NB4 (cell line): Measurements from ENCODE around the gene RASA3.
"Not testable (repeated sequence)": the region's sequence is repeated elsewhere in the genome, so short reads cannot be mapped to it uniquely, and the experiment has no call there.

Experiments used
- MYC ChIP-seq: IDR thresholded peaks from 2 replicates; pipeline ENCODE4 v1.6.1; 2011; ENCODE audit warnings: low read depth, low read length
- POLR2A ChIP-seq: IDR thresholded peaks from 2 replicates; pipeline ENCODE4 v1.6.1; 2011; ENCODE audit warnings: mild to moderate bottlenecking; ENCODE audit not compliant: insufficient read length; ENCODE audit errors: extremely low read depth
- TF ChIP-seq, protein P1 (sequence below): IDR thresholded peaks from one replicate; pipeline ENCODE4 v1.5.1; 2012; ENCODE audit warnings: low read depth, low read length
- TF ChIP-seq, protein P2 (sequence below): IDR thresholded peaks from 2 replicates; pipeline ENCODE4 v1.6.1; 2011; ENCODE audit warnings: low read depth, low read length

DNA sequence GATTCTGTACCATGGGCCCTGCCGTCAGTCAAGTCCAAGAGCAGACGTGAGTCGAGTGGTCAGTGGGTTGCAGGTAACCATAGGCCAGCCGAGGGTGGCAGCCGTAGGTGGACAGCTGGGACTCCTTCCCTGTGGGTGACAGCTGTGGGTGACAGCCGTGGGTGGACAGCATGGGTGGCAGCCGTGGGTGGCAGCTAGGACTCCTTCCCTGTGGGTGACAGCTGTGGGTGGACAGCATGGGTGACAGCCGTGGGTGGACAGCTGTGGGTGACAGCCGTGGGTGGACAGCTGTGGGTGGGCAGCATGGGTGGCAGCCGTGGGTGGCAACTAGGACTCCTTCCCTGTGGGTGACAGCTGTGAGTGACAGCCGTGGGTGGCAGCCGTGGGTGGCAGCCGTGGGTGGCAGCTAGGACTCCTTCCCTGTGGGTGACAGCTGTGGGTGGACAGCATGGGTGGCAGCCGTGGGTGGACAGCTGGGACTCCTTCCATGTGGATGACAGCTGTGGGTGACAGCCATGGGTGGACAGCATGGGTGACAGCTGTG, 44.0 kb upstream of the RASA3 start:
- TF ChIP-seq, protein P1, sequence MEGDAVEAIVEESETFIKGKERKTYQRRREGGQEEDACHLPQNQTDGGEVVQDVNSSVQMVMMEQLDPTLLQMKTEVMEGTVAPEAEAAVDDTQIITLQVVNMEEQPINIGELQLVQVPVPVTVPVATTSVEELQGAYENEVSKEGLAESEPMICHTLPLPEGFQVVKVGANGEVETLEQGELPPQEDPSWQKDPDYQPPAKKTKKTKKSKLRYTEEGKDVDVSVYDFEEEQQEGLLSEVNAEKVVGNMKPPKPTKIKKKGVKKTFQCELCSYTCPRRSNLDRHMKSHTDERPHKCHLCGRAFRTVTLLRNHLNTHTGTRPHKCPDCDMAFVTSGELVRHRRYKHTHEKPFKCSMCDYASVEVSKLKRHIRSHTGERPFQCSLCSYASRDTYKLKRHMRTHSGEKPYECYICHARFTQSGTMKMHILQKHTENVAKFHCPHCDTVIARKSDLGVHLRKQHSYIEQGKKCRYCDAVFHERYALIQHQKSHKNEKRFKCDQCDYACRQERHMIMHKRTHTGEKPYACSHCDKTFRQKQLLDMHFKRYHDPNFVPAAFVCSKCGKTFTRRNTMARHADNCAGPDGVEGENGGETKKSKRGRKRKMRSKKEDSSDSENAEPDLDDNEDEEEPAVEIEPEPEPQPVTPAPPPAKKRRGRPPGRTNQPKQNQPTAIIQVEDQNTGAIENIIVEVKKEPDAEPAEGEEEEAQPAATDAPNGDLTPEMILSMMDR, result not testable (repeated sequence)
- not testable (repeated sequence) for TF ChIP-seq POLR2A, MYC
- TF ChIP-seq, protein P2, sequence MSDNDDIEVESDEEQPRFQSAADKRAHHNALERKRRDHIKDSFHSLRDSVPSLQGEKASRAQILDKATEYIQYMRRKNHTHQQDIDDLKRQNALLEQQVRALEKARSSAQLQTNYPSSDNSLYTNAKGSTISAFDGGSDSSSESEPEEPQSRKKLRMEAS, result not testable (repeated sequence)
